ENCODE data around the gene TANGO2.

- TF ChIP-seq REST (IDR thresholded peaks at IDR 0.05; ENCODE audit: borderline replicate concordance) (no peak), CTCF (IDR thresholded peaks at IDR 0.05; ENCODE audit: poor library complexity, severe bottlenecking) (no peak), EZH2 (IDR thresholded peaks at IDR 0.05; ENCODE audit: borderline replicate concordance, insufficient read depth, low read length, poor library complexity, severe bottlenecking) (no peak), POLR2AphosphoS5 (IDR thresholded peaks at IDR 0.05) (no peak), TAF1 (IDR thresholded peaks at IDR 0.05; ENCODE audit: low read depth) (no peak), SMC3 (conservative IDR thresholded peaks at IDR 0.05; ENCODE audit: poor library complexity) (no peak), RAD21 (conservative IDR thresholded peaks at IDR 0.05) (no peak), MXI1 (conservative IDR thresholded peaks at IDR 0.05; ENCODE audit: poor library complexity, severe bottlenecking) (no peak)
Observed at GRCh38 chr22:20012741-20013331, 8.1 kb upstream of the TANGO2 start.

Measured in neural cell (in vitro differentiated cells).